B cell (primary cell): ENCODE data around the gene TOMM6. TPM values are rescaled to one million over a fixed set of nuclear protein-coding genes. Genes with fewer than 3 reads are reported as not detected.
"Not testable (repeated sequence)": the region's sequence is repeated elsewhere in the genome, so short reads cannot be mapped to it uniquely, and the experiment has no call there.

Source experiments
- ATAC-seq: fragments of 200-7000 bp; cut with Tn5 transposase; one replicate; pipeline ENCODE4 v1.10.0; 2021; ENCODE audit warnings: low read depth, mild to moderate bottlenecking, moderate number of reproducible peaks, moderate library complexity
- CTCF ChIA-PET: fragments of 350-600 bp; sonication (Branson Sonifier 250); formaldehyde crosslinking; loops from one replicate; lab custom pipeline; 2021; ENCODE audit warnings: antibody characterized with exemption, inconsistent platforms; lab: Charles Lee
- POLR2A ChIA-PET: fragments of 350-600 bp; sonication (Branson Sonifier 250); formaldehyde crosslinking; loops from one replicate; lab custom pipeline; 2021; ENCODE audit warnings: antibody characterized with exemption; lab: Charles Lee
- DNase-seq: peaks from one replicate; pipeline ENCODE4 v3.0.0; 2013
- H2AFZ ChIP-seq: 2 replicates; pipeline ENCODE4 v1.6.1; 2012; ENCODE audit warnings: mild to moderate bottlenecking, low read depth, low read length; ENCODE audit not compliant: insufficient read depth, poor library complexity, severe bottlenecking
- H3K27ac ChIP-seq, 2 donors: 1 replicate in 1 of 2; 2 replicates in 1 of 2; pipeline ENCODE4 v1.5.1; 2012 to 2013; ENCODE audit warnings: low read length in 2 of 2, mild to moderate bottlenecking in 2 of 2, moderate library complexity in 1 of 2
- H3K27me3 ChIP-seq, 4 experiments: fragments of 200-600 bp in 1 of 4; sonication (generic) in 1 of 4; replicated peaks in 1 of 4; 1 replicate in 2 of 4; 2 replicates in 2 of 4; pipeline versions ENCODE4 v1.6.1 to v1.7.0; 2013 to 2016; ENCODE audit warnings: low read length in 3 of 4, mild to moderate bottlenecking in 2 of 4, mixed read lengths in 1 of 4, moderate library complexity in 1 of 4; ENCODE audit not compliant: insufficient read depth in 4 of 4, control insufficient read depth in 3 of 4; ENCODE audit errors: control extremely low read depth in 1 of 4
- H3K36me3 ChIP-seq, 2 experiments: replicated peaks in 1 of 2; 1 replicate in 1 of 2; 2 replicates in 1 of 2; pipeline versions ENCODE4 v1.6.1 to v1.7.1; 2013; ENCODE audit warnings: low read length in 1 of 2; ENCODE audit not compliant: insufficient read depth in 2 of 2, control insufficient read depth in 1 of 2; ENCODE audit errors: control extremely low read depth in 1 of 2, extremely low read depth in 1 of 2
- H3K4me1 ChIP-seq, 2 donors: fragments of 200-600 bp in 1 of 2; sonication (generic) in 1 of 2; 1 replicate in 1 of 2; 2 replicates in 1 of 2; pipeline versions ENCODE4 v1.5.1 to v1.6.1; 2013 to 2017; ENCODE audit warnings: low read length in 2 of 2; ENCODE audit not compliant: control insufficient read depth in 2 of 2, insufficient read depth in 2 of 2
- H3K4me2 ChIP-seq: replicated peaks from 2 replicates; pipeline ENCODE3; 2012; ENCODE audit warnings: mild to moderate bottlenecking, low read depth, low read length; ENCODE audit not compliant: poor library complexity, severe bottlenecking
- H3K4me3 ChIP-seq, 5 experiments: fragments of 200-600 bp in 1 of 5; sonication (generic) in 1 of 5; 1 replicate in 3 of 5; 2 replicates in 2 of 5; pipeline versions ENCODE4 v1.5.1 to v1.7.0; 2011 to 2016; ENCODE audit warnings: low read length in 4 of 5, mild to moderate bottlenecking in 4 of 5, low read depth in 2 of 5, control low read depth in 1 of 5, moderate library complexity in 1 of 5; ENCODE audit not compliant: insufficient read depth in 1 of 5; ENCODE audit errors: control extremely low read depth in 1 of 5, extremely low read depth in 1 of 5
- H3K79me2 ChIP-seq: fragments of 200-600 bp; sonication (generic); one replicate; pipeline ENCODE4 v1.6.0; 2016; ENCODE audit warnings: low read length; ENCODE audit not compliant: control insufficient read depth, insufficient read depth
- H3K9ac ChIP-seq: fragments of 200-600 bp; sonication (generic); 2 replicates; pipeline ENCODE4 v1.6.1; 2017; ENCODE audit warnings: mild to moderate bottlenecking, low read length, moderate library complexity
- H3K9me3 ChIP-seq, 3 donors: one replicate each; pipeline versions ENCODE4 v1.6.1 to v1.7.1; 2013; ENCODE audit warnings: low read length in 2 of 3; ENCODE audit not compliant: control insufficient read depth in 2 of 3, insufficient read depth in 1 of 3; ENCODE audit errors: control extremely low read depth in 1 of 3
- H4K20me1 ChIP-seq: 2 replicates; pipeline ENCODE4 v1.6.0; 2012; ENCODE audit warnings: mild to moderate bottlenecking, low read length; ENCODE audit not compliant: insufficient read depth, control insufficient read depth, poor library complexity, severe bottlenecking
- H3K27ac Mint-ChIP-seq: one replicate; pipeline ENCODE4 v1.8.0; 2021; ENCODE audit warnings: mixed read lengths
- H3K27me3 Mint-ChIP-seq: one replicate; pipeline ENCODE4 v1.8.0; 2021; ENCODE audit warnings: mixed read lengths
- H3K4me1 Mint-ChIP-seq: one replicate; pipeline ENCODE4 v1.8.0; 2021; ENCODE audit warnings: mixed read lengths
- H3K4me3 Mint-ChIP-seq: one replicate; pipeline ENCODE4 v1.8.0; 2021; ENCODE audit warnings: mixed read lengths
- H3K9me3 Mint-ChIP-seq: one replicate; pipeline ENCODE4 v1.8.0; 2022; ENCODE audit warnings: mixed read lengths; ENCODE audit not compliant: insufficient read depth
- CTCF ChIP-seq: fragments of 200-600 bp; IDR thresholded peaks from one replicate; pipeline ENCODE4 v1.8.0; 2022; ENCODE audit warnings: antibody characterized with exemption, mild to moderate bottlenecking
- EZH2 ChIP-seq: IDR thresholded peaks from 2 replicates; pipeline ENCODE4 v1.6.1; 2012; ENCODE audit warnings: borderline replicate concordance, low read depth, mild to moderate bottlenecking, moderate library complexity, low read length; ENCODE audit not compliant: insufficient read depth, poor library complexity, severe bottlenecking
- WGBS: methylation state at CpG from one replicate; pipeline ENCODE4 v1.1.5; 2013; ENCODE audit warnings: missing lambda C conversion rate; ENCODE audit not compliant: insufficient coverage; 5-methylcytosine and 5-hydroxymethylcytosine counted together
- intact Hi-C: fragments of 100-400 bp; cut with micrococcal nuclease; formaldehyde crosslinking; loops from one replicate; pipeline ENCODE4 v1.10.0; 2022
- polyA plus RNA-seq: library from polyadenylated mRNA; depleted of rRNA; stranded (reverse); fragments of >200 nt; gene quantifications from 2 replicates; pipeline ENCODE4 v1.2.3, GENCODE V29; 2012
- total RNA-seq, 2 donors: library from RNA; stranded (reverse); fragments of 120-200 nt in 1 of 2; gene quantifications; 1 replicate in 1 of 2; 2 replicates in 1 of 2; pipeline versions ENCODE4 v1.2.3 to v1.2.4, GENCODE V29; 2013 to 2022

TOMM6 gene
- total and polyA plus RNA-seq, 2 donors (not counting 1 experiment from before 2014, with no cell fraction given): 117 to 239 TPM

- H3K9ac ChIP-seq: no peak overlapping the region
- ATAC-seq (no peak), DNase-seq (no peak)
- WGBS: no CpG with 5 or more reads among the region's 3 CpGs
- no peaks in the 10 kb centered on the region for H3K27me3 ChIP-seq
- intact Hi-C loops: no loop called here
- H3K4me2 ChIP-seq: no peak overlapping the region
- no peak overlapping the region for H2AFZ ChIP-seq
- no peaks in the 10 kb centered on the region for H3K36me3 ChIP-seq
- no peaks in the 10 kb centered on the region for H3K4me1 Mint-ChIP-seq
- no peaks in the 10 kb centered on the region for H3K4me1 ChIP-seq
- H3K27ac ChIP-seq: no peak overlapping the region
- ChIA-PET CTCF (no interaction called here), POLR2A (no interaction called here)
- TF ChIP-seq CTCF (no peak), EZH2 (no peak)
- no peaks in the 10 kb centered on the region for H3K27me3 Mint-ChIP-seq
- H4K20me1 ChIP-seq: no peaks in the 10 kb centered on the region
- no peak overlapping the region for H3K27ac Mint-ChIP-seq
- no peaks in the 10 kb centered on the region for H3K9me3 Mint-ChIP-seq
- no peak overlapping the region for H3K4me3 Mint-ChIP-seq
- H3K79me2 ChIP-seq: no peaks in the 10 kb centered on the region
- H3K4me3 ChIP-seq: no peak overlapping the region
- no peaks in the 10 kb centered on the region for H3K9me3 ChIP-seq
Observed at GRCh38 chr6:41811095-41811494, 23.6 kb downstream of the TOMM6 start.

GRCh38 chr6:41811946-41812345 is 24.5 kb downstream of the TOMM6 start:
- POLR2A ChIA-PET, H3K27me3 Mint-ChIP-seq, H3K9ac ChIP-seq, H3K4me1 Mint-ChIP-seq, H3K79me2 ChIP-seq, H2AFZ ChIP-seq, H3K27ac Mint-ChIP-seq, H3K4me2 ChIP-seq, DNase-seq, H3K9me3 Mint-ChIP-seq, intact Hi-C loops, H3K4me3 Mint-ChIP-seq, H3K36me3 ChIP-seq, H3K27ac ChIP-seq, H3K4me1 ChIP-seq, ATAC-seq, CTCF ChIA-PET, H4K20me1 ChIP-seq, H3K9me3 ChIP-seq, H3K27me3 ChIP-seq, H3K4me3 ChIP-seq: not testable (repeated sequence)
- WGBS: 97% methylated on average over 8 of the region's 13 CpGs
